Activated CD4-positive, alpha-beta T cell treated with anti-CD3 and anti-CD28 coated beads, Interleukin-2, amount 10 ng/mL, durations not matched to agents 7 days and 5 days (primary cell): ENCODE data around the gene PRSS2. TPM values are rescaled to one million over a fixed set of nuclear protein-coding genes. Genes with fewer than 3 reads are reported as not detected.

Experiments
- total RNA-seq, 2 experiments: library from RNA; stranded (reverse); gene quantifications; one replicate each; pipeline ENCODE4 v1.2.3, GENCODE V29; 2021

Gene PRSS2
- total RNA-seq, 2 experiments from 2014 or later, result not detected

Other genes with a start within 250 kb of the PRSS2 start
- not detected for gene PRSS1, start 21.5 kb upstream of the PRSS2 start, total RNA-seq
- gene EPHB6, start 84.1 kb downstream of the PRSS2 start, total RNA-seq, result 10 to 100 TPM; 28.6 to 29.1 TPM
- gene TRPV6, start 114.8 kb downstream of the PRSS2 start, total RNA-seq, result under 1 TPM in 1 of 2 experiments, not detected in 1; 0.07 TPM
- not detected for gene TRPV5, start 162.8 kb downstream of the PRSS2 start, total RNA-seq
- gene LLCFC1, start 168.5 kb downstream of the PRSS2 start, total RNA-seq, result not detected
- under 1 TPM; 0.12 to 0.15 TPM for gene KEL, start 191.4 kb downstream of the PRSS2 start, total RNA-seq